Measurements from ENCODE around the gene TMEM163. TPM values are rescaled to one million over a fixed set of nuclear protein-coding genes. Genes with fewer than 3 reads are reported as not detected.

The TMEM163 gene
- total RNA-seq (ENCODE audit: low replicate concordance): 0.95 and 1.2 TPM in 2 replicates

GRCh38 chr2:134718817-134719814 lies at the start of gene TMEM163:
Gene TMEM163 (minus strand): TSS chr2:134719000.
- Histone ChIP-seq H3F3A (ENCODE audit: low read depth) (peaks cover 13% of the 10 kb centered on the region), H3K79me2 (ENCODE audit: low read depth) (no peaks in the 10 kb centered on the region), H3K4me3 (peak within 1 kb of the TSS; percentile 79), H3K9me3 (ENCODE audit: low read depth) (no peaks in the 10 kb centered on the region), H4K20me1 (ENCODE audit: low read depth) (peaks cover 10% of the 10 kb centered on the region), H3K9ac (no peak within 1 kb of the TSS), H3K27ac (no peak within 1 kb of the TSS), H3K27me3 (peaks cover 84% of the 10 kb centered on the region), H3K4me2 (peak within 1 kb of the TSS; percentile 99), H2AFZ (replicated peaks) (peak within 1 kb of the TSS; percentile 92), H3K4me1 (peaks cover 17% of the 10 kb centered on the region), H3K36me3 (no peaks in the 10 kb centered on the region)
- Mint-ChIP-seq H3K4me3 (peak within 1 kb of the TSS; percentile 87), H3K27ac (no peak within 1 kb of the TSS), H3K36me3 (no peaks in the 10 kb centered on the region), H3K27me3 (ENCODE audit: insufficient read depth, low read depth) (peaks cover 48% of the 10 kb centered on the region), H3K4me1 (peaks cover 13% of the 10 kb centered on the region), H3K9me3 (peaks cover 8% of the 10 kb centered on the region)
- TF ChIP-seq EZH2phosphoT487 (IDR thresholded peaks at IDR 0.05) (no peak), EZH2 (IDR thresholded peaks at IDR 0.05) (no peak)
- TF ChIP-seq, protein P1, sequence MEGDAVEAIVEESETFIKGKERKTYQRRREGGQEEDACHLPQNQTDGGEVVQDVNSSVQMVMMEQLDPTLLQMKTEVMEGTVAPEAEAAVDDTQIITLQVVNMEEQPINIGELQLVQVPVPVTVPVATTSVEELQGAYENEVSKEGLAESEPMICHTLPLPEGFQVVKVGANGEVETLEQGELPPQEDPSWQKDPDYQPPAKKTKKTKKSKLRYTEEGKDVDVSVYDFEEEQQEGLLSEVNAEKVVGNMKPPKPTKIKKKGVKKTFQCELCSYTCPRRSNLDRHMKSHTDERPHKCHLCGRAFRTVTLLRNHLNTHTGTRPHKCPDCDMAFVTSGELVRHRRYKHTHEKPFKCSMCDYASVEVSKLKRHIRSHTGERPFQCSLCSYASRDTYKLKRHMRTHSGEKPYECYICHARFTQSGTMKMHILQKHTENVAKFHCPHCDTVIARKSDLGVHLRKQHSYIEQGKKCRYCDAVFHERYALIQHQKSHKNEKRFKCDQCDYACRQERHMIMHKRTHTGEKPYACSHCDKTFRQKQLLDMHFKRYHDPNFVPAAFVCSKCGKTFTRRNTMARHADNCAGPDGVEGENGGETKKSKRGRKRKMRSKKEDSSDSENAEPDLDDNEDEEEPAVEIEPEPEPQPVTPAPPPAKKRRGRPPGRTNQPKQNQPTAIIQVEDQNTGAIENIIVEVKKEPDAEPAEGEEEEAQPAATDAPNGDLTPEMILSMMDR (IDR thresholded peaks at IDR 0.05): no peak
- DNase-seq (ENCODE audit: low spot score): peak; percentile 81

DNA sequence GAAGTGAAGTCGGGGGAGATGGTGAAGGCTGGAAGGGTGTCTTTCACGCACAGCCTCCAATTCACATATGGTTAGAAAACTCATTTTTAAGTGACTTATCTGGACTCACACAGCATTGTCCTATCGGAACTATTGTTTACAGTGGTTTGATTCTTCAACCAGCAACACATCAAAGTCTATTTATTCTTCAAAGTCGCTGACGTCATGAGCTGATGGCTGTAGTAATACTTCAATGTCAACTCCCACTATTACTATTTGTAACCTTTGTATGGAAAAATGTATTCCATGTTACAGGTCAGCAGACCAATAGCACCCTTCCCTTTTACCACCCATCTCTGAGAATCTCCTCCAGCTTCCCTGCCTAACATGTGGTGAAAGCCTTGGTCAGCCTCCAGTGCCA lies 47.8 kb upstream of the TMEM163 start:
- Histone ChIP-seq H3K27me3 (no peaks in the 10 kb centered on the region), H3F3A (ENCODE audit: low read depth) (no peaks in the 10 kb centered on the region), H2AFZ (replicated peaks) (no peak overlapping the region), H3K36me3 (no peaks in the 10 kb centered on the region), H3K4me3 (no peak overlapping the region), H4K20me1 (ENCODE audit: low read depth) (no peaks in the 10 kb centered on the region), H3K79me2 (ENCODE audit: low read depth) (no peaks in the 10 kb centered on the region), H3K9me3 (ENCODE audit: low read depth) (no peaks in the 10 kb centered on the region), H3K27ac (no peak overlapping the region), H3K9ac (no peak overlapping the region), H3K4me2 (no peak overlapping the region), H3K4me1 (no peaks in the 10 kb centered on the region)
- Mint-ChIP-seq H3K27ac (no peak overlapping the region), H3K4me3 (no peak overlapping the region), H3K36me3 (no peaks in the 10 kb centered on the region), H3K27me3 (ENCODE audit: insufficient read depth, low read depth) (peaks cover 5% of the 10 kb centered on the region), H3K9me3 (peaks cover 3% of the 10 kb centered on the region), H3K4me1 (no peaks in the 10 kb centered on the region)
- TF ChIP-seq EZH2phosphoT487 (IDR thresholded peaks at IDR 0.05): no peak
- TF ChIP-seq, protein P1 (IDR thresholded peaks at IDR 0.05): no peak
- no peak for TF ChIP-seq EZH2 (IDR thresholded peaks at IDR 0.05)
- DNase-seq (ENCODE audit: low spot score): no peak

DNA sequence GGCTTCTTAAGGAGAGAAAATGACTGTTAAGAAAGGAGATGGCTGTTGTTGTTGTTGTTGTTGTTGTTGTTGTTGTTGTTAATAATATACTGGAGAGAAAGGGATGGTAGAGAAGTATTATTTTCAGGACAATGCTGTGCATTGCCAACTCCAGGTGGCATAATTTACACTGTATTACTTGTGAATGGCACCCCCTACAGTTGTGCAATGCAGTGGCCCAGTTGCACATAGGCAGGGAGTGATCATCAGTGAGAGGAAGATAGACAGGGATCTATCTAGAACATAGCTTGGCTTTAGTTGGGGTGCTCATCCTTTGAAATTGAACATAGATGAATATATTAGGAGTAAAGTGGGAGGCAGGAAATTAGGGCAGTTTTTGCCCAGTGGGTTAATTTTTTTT lies 47.2 kb upstream of the TMEM163 start:
- Histone ChIP-seq H3K4me3 (no peak overlapping the region), H3F3A (ENCODE audit: low read depth) (no peaks in the 10 kb centered on the region), H4K20me1 (ENCODE audit: low read depth) (no peaks in the 10 kb centered on the region), H3K9me3 (ENCODE audit: low read depth) (no peaks in the 10 kb centered on the region), H3K4me1 (no peaks in the 10 kb centered on the region), H2AFZ (replicated peaks) (no peak overlapping the region), H3K27ac (no peak overlapping the region), H3K79me2 (ENCODE audit: low read depth) (no peaks in the 10 kb centered on the region), H3K9ac (no peak overlapping the region), H3K27me3 (no peaks in the 10 kb centered on the region), H3K36me3 (no peaks in the 10 kb centered on the region), H3K4me2 (no peak overlapping the region)
- no peak overlapping the region for H3K27ac Mint-ChIP-seq
- H3K4me3 Mint-ChIP-seq: no peak overlapping the region
- peaks cover 3% of the 10 kb centered on the region for H3K9me3 Mint-ChIP-seq
- H3K36me3 Mint-ChIP-seq: no peaks in the 10 kb centered on the region
- H3K27me3 Mint-ChIP-seq (ENCODE audit: insufficient read depth, low read depth): peaks cover 5% of the 10 kb centered on the region
- no peak for DNase-seq (ENCODE audit: low spot score)
- no peaks in the 10 kb centered on the region for H3K4me1 Mint-ChIP-seq
- TF ChIP-seq EZH2 (IDR thresholded peaks at IDR 0.05) (no peak), EZH2phosphoT487 (IDR thresholded peaks at IDR 0.05) (no peak)
- TF ChIP-seq, protein P1 (IDR thresholded peaks at IDR 0.05): no peak

Measured in neural progenitor cell (in vitro differentiated cells).